CD4-positive, alpha-beta T cell treated with Interleukin-6 at 100 ng/mL for 8 hours (primary cell): Measurements from ENCODE around the gene NOL12.
A peak's percentile ranks its signal among the peaks of the same experiment; 100 is the strongest.
"Not testable (repeated sequence)": the region's sequence is repeated elsewhere in the genome, so short reads cannot be mapped to it uniquely, and the experiment has no call there.

Source experiments
- DNase-seq: peaks from one replicate; pipeline ENCODE4 v3.0.0-alpha.2; 2020; ENCODE audit warnings: mixed read lengths, low spot score

The NOL12 gene

GRCh38 chr22:37686002-37686982 lies at the start of gene NOL12:
NOL12 (plus strand) TSS chr22:37686343; CDS start chr22:37686393, 50 bp downstream.
- peak; percentile 74 for DNase-seq

- DNase-seq: no peak
Observed at GRCh38 chr22:37636949-37637273, 49.2 kb upstream of the NOL12 start.

- peak; percentile 40 for DNase-seq
Observed at GRCh38 chr22:37638391-37639069, 47.6 kb upstream of the NOL12 start.

- DNase-seq: peak; percentile 40
Observed at GRCh38 chr22:37639070-37639760, 46.9 kb upstream of the NOL12 start, which contains the start of gene SH3BP1. SH3BP1 (plus strand) TSS chr22:37639669; CDS start chr22:37639788, 119 bp downstream.

- no peak for DNase-seq
Observed at GRCh38 chr22:37639771-37640590, 46.2 kb upstream of the NOL12 start.

GRCh38 chr22:37640591-37641560 lies 45.3 kb upstream of the NOL12 start:
- DNase-seq: peak; percentile 51

GRCh38 chr22:37641561-37641949 lies 44.6 kb upstream of the NOL12 start:
- DNase-seq: no peak

- peak; percentile 78 for DNase-seq
Observed at GRCh38 chr22:37643225-37643847, 42.8 kb upstream of the NOL12 start.

- no peak for DNase-seq
Observed at GRCh38 chr22:37647317-37647716, 38.8 kb upstream of the NOL12 start.

GRCh38 chr22:37647928-37648327 lies 38.2 kb upstream of the NOL12 start:
- DNase-seq: no peak

GRCh38 chr22:37650463-37651136 lies 35.5 kb upstream of the NOL12 start:
- DNase-seq: no peak

GRCh38 chr22:37654563-37655251 lies 31.4 kb upstream of the NOL12 start:
- no peak for DNase-seq

GRCh38 chr22:37655252-37655563 lies 30.9 kb upstream of the NOL12 start:
- no peak for DNase-seq

GRCh38 chr22:37656583-37656982 lies 29.6 kb upstream of the NOL12 start:
- DNase-seq: not testable (repeated sequence)

- DNase-seq: no peak
Observed at GRCh38 chr22:37657590-37658132, 28.5 kb upstream of the NOL12 start.

- DNase-seq: peak; percentile 99
Observed at GRCh38 chr22:37658133-37659065, 27.7 kb upstream of the NOL12 start, which contains the start of gene PDXP. PDXP (plus strand) TSS chr22:37658723; CDS start chr22:37658783, 60 bp downstream.
